Stimulated activated CD4-positive, alpha-beta T cell treated with anti-CD3 and anti-CD28 coated beads, TNF-alpha, amount 100 ng/mL, for 1 hour (primary cell): ENCODE measurements around the gene BCKDK.
"Not testable (repeated sequence)": the region's sequence is repeated elsewhere in the genome, so short reads cannot be mapped to it uniquely, and the experiment has no call there.

Source experiments
- DNase-seq, 3 donors: peaks; one replicate each; pipeline ENCODE4 v3.0.0-alpha.2; 2020; ENCODE audit warnings: low read depth in 3 of 3, low spot score in 1 of 3

The BCKDK gene

GRCh38 chr16:31141489-31142108 is 33.4 kb downstream of the BCKDK start:
- no peak for DNase-seq

GRCh38 chr16:31142109-31143010 is 34.2 kb downstream of the BCKDK start:
- peak; percentile 91 to 96 (median 91) for DNase-seq

DNA sequence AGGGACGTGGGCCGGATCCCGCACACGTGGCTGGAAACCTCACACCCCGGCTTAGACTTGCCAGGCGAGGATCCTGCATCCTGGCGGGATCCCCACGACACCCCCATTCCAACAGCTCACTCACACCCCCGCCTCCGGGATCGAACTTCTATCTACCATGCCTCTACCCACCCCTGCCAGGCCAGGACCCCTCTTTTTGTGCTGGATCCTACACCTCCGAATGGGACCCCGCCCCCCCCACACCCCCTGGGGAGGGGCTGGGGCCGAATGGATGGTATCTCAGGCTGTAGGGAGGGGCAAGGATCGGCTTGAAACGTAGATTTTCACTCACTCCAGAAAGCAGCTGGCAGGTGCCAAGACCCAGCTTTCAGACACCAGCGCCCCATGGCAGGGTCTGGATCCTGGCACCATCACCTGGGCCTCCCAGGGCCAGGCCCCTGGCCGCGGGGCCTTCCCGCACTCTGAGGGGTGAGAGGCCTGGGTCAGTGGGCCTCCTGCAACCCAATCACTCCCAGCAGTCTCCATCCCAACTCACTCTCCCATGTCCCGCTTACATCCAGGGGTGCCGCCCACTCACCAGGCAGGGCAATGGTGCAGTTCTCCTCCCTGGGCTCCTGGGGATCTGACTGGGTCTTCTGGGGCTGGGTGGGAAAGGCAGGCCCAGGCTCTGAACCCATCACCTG is 35.0 kb downstream of the BCKDK start:
- no peak for DNase-seq

DNA sequence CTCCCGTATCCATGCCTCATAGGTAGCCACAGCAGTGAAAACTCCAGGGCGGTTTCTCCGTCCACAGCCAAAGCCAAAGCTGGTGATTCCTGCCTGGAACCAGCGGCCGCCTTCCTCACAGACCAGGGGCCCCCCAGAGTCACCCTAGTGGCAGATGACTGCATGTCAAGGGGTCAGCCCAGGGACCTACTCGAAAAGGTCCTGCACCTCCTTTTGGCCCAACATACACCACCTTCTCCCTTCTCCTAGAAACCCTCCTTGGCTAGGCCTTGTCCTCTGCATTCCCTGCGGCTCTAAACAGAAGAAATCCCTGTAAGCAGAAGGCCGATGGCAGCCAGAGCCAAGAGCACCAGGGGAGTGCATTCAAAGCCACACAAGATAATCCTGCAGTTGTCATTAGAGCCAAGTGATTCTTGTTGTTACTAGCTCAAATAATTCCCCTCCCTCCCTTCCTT is 35.5 kb downstream of the BCKDK start:
- DNase-seq = no peak

DNA sequence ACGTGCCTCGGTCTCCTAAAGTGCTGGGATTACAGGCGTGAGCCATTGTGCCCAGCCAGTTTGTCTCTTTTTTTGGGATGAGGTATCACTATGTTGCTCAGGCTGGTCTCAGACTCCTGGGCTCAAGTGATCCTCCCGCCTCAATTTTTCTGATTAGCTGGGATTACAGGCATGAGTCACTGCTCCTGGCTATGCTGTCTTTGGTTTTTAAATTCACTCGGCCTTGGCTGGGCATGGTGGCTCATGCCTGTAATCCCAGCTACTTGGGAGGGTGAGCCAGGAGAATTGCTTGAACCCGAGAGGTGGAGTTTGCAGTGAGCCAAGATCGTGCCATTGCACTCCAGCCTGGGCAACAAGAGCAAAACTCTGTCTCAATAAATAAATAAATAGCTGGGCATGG is 36.2 kb downstream of the BCKDK start:
- DNase-seq = not testable (repeated sequence)

- no peak for DNase-seq
These were observed 37.3 kb downstream of the BCKDK start for GRCh38 chr16:31145398-31145990.

DNA sequence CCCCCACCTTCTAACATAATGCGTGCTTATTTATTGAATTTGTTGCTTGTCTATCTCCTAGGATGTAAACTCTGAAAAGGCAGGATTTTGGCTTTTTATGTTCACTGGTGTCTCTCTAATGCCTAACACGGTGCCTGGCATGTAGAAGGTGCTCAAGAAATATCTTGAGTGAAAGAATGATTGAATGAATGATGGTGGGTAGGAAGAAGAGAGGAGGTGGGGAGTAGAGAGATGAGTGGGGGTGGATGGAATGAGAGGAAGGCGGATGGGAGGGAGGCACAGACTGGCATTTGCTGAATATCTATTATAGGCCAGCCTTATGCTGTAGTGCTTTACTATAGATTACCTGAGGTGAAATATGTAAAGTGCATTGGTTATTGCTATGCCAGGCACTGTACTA is 39.4 kb downstream of the BCKDK start:
- DNase-seq = no peak

- no peak for DNase-seq
These were observed 40.1 kb downstream of the BCKDK start for GRCh38 chr16:31148281-31148728.

GRCh38 chr16:31148896-31149295 is 40.7 kb downstream of the BCKDK start:
- DNase-seq = no peak

GRCh38 chr16:31149332-31149731 is 41.1 kb downstream of the BCKDK start:
- no peak for DNase-seq

DNA sequence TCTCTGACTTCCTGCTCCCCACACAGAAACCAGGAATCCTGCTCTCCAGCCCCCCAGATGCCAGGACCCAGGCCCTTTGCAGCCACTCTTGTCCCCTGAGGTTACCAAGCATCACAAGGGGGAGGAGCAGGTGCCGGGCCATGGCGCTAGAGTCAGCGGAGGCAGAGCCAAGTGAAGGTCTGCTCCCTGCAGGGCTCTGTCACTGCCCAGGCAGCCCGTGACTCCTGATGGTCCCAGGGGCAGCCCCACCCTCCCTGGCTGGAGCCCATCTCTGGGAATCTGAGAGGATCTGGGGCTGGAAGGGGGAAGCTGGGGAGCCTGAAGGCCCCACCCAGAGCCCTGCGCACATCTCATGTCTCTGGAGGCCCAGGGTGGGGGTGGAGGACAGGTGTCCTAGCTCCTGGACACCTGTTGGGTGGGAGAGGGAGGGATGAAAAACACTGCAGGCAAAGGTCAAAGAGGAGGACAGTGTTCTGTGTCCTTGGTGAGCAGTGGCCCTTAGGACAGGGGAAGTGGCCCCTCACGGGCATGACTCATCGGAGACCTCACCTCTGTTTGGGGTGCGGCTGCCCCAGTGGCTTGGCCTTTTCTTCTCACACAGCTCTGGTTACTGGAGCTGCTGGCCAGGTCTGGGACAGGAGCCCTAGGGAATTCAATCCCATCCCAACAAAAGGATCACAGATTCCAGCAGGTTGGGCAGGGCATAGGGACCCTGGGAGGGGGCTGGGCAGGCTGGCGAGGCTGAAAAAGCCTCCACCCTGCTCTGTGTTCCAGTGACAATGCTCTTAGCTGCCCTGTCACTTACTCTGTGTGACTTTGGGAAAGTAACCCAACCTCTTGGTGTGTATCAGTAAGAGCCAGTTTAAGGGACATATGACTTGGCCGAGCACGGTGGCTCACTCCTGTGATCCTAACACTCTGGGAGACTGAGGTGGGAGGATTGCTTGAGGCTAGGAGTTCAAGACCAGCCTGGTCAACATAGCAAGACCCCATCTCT is 42.0 kb downstream of the BCKDK start, which contains the start of gene PRSS36:
Gene PRSS36 (minus strand): TSS at position 173 of the 997 bp plus-strand sequence. CDS start 31 bp downstream, at position 142.
- no peak for DNase-seq

DNA sequence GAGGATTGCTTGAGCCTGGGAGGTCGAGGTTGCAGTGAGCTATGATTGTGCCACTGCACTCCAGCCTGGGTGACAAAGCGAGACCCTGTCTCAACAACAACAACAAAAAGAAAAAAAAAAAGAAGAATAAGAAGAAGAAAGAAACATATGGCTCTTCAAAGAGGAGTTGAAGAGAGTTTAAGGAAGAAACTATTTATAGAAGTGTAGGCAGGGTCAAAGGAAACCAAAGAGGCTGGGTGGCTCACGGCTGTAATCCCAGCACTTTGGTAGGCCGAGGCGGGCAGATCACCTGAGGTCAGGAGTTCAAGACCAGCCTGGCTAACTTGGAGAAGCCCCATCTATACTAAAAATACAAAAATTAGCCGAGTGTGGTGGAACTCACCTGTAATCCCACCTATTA is 42.8 kb downstream of the BCKDK start:
- DNase-seq = not testable (repeated sequence)

- no peak for DNase-seq
These were observed 49.0 kb downstream of the BCKDK start for GRCh38 chr16:31157136-31157535.
